ENCODE results near the gene TBCK.

The TBCK gene

DNA sequence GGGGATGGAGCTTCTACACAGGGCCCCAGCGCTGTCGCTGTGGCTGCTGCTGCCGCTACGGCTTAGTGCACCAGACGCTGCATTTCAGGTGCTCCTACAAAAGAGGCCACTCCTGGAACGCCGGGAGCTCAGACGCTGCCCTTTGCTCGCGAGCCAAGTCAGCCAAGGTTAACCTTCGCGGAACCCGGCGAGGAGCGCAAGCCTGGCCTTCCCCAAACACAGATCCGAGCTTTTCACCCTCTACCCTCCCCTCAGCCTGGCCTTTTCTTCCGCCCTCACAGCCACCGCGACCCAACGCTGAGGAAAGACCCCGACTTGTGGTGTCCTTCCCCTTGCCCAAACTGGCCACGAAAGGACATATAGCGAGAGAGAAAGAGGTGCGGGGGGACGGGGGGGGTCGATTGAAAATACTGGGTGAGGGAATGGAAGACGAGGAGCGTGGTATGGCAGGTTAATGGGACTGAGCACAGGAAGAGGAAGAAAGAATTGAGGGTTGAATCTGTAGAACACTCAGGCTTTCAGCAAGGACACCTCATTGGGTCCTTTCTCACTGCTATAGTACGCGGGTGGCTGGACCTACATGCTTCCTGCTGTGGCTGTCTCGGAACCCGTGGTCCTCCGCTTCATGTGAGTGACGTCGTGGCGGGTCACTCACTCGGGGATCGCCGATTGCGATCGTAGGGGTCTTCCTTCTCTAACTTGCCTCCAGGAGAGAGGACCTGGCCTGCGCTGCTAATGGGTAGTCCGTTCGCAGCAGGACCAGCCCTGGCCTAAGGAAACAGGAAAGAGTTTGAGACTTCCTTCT lies at the start of gene TBCK, which contains the start of gene AIMP1:
TBCK (minus strand) TSS at position 242 of the 805 bp plus-strand sequence. CDS start 7,249 bp downstream, outside the sequence.
AIMP1 (plus strand) TSS at position 583 of the 805 bp plus-strand sequence. CDS start 8,460 bp downstream, outside the sequence.
- Histone ChIP-seq H3K27me3 (replicated peaks; ENCODE audit: control insufficient read depth, insufficient read depth, low read length) (no peaks in the 10 kb centered on the region), H3K9ac (ENCODE audit: low read length) (peak within 1 kb of the TSS; percentile 99), H3K36me3 (ENCODE audit: control insufficient read depth, insufficient read depth, low read length, severe bottlenecking) (no peaks in the 10 kb centered on the region), H3K4me1 (ENCODE audit: control insufficient read depth, insufficient read depth, low read length) (peaks cover 60% of the 10 kb centered on the region), H3K9me3 (ENCODE audit: control insufficient read depth, low read length) (no peaks in the 10 kb centered on the region), H3K4me3 (ENCODE audit: low read length) (peak within 1 kb of the TSS; percentile 99)
- peak; percentile 95 for DNase-seq (ENCODE audit: low read depth)

DNA sequence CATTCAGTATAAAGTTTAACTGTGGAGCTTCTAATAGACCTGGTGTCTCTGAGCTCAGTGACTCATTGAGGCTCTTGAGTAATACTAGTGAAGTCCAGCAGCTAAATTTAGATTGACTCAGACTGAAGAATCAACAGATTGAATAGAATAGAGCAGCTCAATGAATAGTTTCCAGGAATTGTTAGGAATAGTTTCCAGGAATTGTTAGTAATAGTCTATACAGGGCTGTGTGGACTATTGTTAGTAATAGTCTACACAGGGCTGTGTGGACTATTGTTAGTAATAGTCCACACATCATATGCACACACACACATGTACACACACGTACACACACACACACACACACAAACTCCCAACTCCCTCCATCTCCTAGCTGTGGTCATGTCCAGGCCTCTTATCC lies 49.6 kb upstream of the TBCK start:
- no peaks in the 10 kb centered on the region for H3K27me3 ChIP-seq (replicated peaks; ENCODE audit: control insufficient read depth, insufficient read depth, low read length)
- H3K36me3 ChIP-seq (ENCODE audit: control insufficient read depth, insufficient read depth, low read length, severe bottlenecking), result no peaks in the 10 kb centered on the region
- H3K9ac ChIP-seq (ENCODE audit: low read length), result peak overlapping the region; percentile 1
- peak overlapping the region; percentile 6 for H3K4me3 ChIP-seq (ENCODE audit: low read length)
- H3K9me3 ChIP-seq (ENCODE audit: control insufficient read depth, low read length), result no peaks in the 10 kb centered on the region
- peak; percentile 90 for DNase-seq (ENCODE audit: low read depth)
- H3K4me1 ChIP-seq (ENCODE audit: control insufficient read depth, insufficient read depth, low read length), result peaks cover 24% of the 10 kb centered on the region

DNA sequence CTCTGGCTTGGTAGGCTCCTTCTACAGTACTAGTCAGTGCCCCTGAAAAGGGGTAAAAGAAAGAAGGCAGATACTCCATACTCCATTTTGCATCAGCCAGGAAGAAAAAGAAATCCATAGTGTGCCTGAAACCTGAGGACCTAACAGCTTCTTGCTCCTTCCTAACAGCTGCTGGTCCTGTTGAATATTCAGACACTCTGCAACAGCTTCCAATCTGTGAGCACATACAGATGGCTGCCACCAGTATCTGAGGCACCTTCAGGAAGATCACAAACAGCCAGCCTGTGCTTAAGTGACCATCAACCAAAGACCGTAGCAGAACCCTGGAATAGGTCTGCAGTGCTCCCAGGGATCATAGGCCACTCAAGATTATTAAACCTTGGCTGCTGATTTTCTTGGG lies 48.3 kb upstream of the TBCK start:
- Histone ChIP-seq H3K4me3 (ENCODE audit: low read length) (no peak overlapping the region), H3K9me3 (ENCODE audit: control insufficient read depth, low read length) (no peaks in the 10 kb centered on the region), H3K27me3 (replicated peaks; ENCODE audit: control insufficient read depth, insufficient read depth, low read length) (no peaks in the 10 kb centered on the region), H3K36me3 (ENCODE audit: control insufficient read depth, insufficient read depth, low read length, severe bottlenecking) (no peaks in the 10 kb centered on the region), H3K4me1 (ENCODE audit: control insufficient read depth, insufficient read depth, low read length) (peaks cover 17% of the 10 kb centered on the region), H3K9ac (ENCODE audit: low read length) (no peak overlapping the region)
- DNase-seq (ENCODE audit: low read depth), result no peak

DNA sequence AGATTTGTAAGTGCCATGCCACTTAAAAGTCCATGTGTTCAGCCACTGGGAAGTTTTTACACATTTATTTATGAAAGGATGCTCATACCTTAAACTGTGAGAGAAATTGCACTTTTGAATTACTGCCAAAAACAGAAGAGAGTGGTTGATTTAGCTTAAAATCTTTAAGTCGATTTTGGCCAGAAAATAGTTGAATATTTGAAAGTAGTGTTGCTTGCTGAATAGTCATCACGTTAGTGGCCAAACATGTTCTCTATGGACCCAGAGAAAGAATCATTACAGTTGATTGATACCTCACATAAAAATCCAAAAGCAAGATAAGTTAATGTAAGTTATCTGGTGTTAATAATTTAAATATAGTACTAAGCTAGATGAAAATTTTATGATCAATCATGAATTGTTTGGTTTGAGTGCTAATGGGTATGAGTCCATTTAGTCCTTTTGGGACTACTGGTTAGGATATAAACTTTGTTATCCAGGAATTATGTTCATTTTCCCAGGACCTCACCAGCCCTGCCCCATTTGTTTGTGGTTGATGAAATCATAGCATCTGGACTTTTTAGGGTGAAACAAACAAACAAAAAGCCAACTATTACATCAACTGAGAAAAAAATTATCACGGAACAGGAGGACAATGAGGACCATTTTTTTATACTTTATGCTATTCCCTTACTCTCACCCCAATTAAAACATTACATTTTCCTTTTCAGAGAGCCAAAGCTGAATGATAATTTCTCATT lies 46.2 kb upstream of the TBCK start:
- Histone ChIP-seq H3K9ac (ENCODE audit: low read length) (no peak overlapping the region), H3K27me3 (replicated peaks; ENCODE audit: control insufficient read depth, insufficient read depth, low read length) (no peaks in the 10 kb centered on the region), H3K4me1 (ENCODE audit: control insufficient read depth, insufficient read depth, low read length) (peaks cover 17% of the 10 kb centered on the region), H3K4me3 (ENCODE audit: low read length) (no peak overlapping the region), H3K36me3 (ENCODE audit: control insufficient read depth, insufficient read depth, low read length, severe bottlenecking) (no peaks in the 10 kb centered on the region), H3K9me3 (ENCODE audit: control insufficient read depth, low read length) (no peaks in the 10 kb centered on the region)
- DNase-seq (ENCODE audit: low read depth), result no peak

DNA sequence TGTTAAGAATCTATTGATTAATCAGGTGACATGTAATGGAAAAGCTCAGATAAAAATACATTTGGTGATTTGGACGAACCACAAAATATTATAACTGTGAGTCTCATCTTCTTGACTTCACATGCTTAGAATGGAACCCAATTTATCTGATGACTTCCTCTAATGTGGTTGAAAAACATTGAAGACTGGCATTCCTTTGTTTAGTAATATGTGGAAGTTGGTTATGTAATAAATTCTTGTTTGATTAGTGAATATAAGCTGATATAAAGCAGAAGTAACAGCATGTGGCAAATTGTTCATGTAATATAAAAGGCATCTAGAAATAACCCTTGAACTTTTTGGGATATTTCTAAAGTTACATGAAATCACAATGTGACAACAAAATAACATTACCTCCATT lies 42.9 kb upstream of the TBCK start:
- peak; percentile 10 for DNase-seq (ENCODE audit: low read depth)
- Histone ChIP-seq H3K9me3 (ENCODE audit: control insufficient read depth, low read length) (no peaks in the 10 kb centered on the region), H3K27me3 (replicated peaks; ENCODE audit: control insufficient read depth, insufficient read depth, low read length) (no peaks in the 10 kb centered on the region), H3K9ac (ENCODE audit: low read length) (no peak overlapping the region), H3K36me3 (ENCODE audit: control insufficient read depth, insufficient read depth, low read length, severe bottlenecking) (no peaks in the 10 kb centered on the region), H3K4me1 (ENCODE audit: control insufficient read depth, insufficient read depth, low read length) (no peaks in the 10 kb centered on the region), H3K4me3 (ENCODE audit: low read length) (no peak overlapping the region)

DNA sequence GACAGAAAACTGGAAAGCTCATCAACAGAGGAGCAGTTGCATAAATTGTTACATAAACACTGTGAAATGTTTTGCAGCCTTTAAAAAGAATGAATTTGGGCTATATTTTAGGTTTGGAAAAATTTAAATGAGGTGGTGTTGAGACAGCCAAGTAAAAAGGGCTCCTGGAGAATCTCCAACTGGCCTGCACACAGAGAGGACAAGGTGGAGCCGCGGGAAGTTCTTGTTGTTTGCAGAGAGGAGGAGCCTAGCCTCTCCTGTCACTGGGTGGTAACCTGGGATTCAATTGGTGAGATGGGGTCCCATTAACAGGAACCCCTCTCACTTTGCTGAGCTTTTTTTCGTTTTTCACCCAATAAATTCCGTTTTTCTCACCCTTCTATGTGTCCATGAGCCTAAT lies 39.2 kb upstream of the TBCK start:
- Histone ChIP-seq H3K4me3 (ENCODE audit: low read length) (peak overlapping the region; percentile 63), H3K36me3 (ENCODE audit: control insufficient read depth, insufficient read depth, low read length, severe bottlenecking) (peaks cover 9% of the 10 kb centered on the region), H3K9me3 (ENCODE audit: control insufficient read depth, low read length) (no peaks in the 10 kb centered on the region), H3K4me1 (ENCODE audit: control insufficient read depth, insufficient read depth, low read length) (peaks cover 8% of the 10 kb centered on the region), H3K9ac (ENCODE audit: low read length) (no peak overlapping the region), H3K27me3 (replicated peaks; ENCODE audit: control insufficient read depth, insufficient read depth, low read length) (no peaks in the 10 kb centered on the region)
- no peak for DNase-seq (ENCODE audit: low read depth)

DNA sequence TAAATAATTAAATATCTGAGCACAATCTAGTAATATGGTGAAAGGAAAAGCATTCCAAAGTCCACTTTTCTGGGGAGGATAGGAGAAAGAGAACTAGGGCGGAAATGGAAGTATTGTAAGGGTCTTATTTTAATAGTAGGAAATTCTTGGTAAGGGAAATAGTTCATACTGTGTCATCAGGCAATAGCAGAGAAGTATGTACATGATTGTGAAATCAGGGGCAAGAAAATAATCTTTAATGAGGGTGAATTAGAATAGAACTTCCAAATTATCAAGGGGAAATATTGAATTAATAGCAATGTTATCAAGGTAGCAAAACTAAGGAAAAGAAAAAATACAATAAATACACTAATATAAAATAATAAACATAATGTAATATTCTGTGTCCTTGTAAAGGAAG lies 37.8 kb upstream of the TBCK start:
- Histone ChIP-seq H3K4me1 (ENCODE audit: control insufficient read depth, insufficient read depth, low read length) (peaks cover 8% of the 10 kb centered on the region), H3K36me3 (ENCODE audit: control insufficient read depth, insufficient read depth, low read length, severe bottlenecking) (peaks cover 21% of the 10 kb centered on the region), H3K9me3 (ENCODE audit: control insufficient read depth, low read length) (no peaks in the 10 kb centered on the region), H3K4me3 (ENCODE audit: low read length) (no peak overlapping the region), H3K9ac (ENCODE audit: low read length) (no peak overlapping the region), H3K27me3 (replicated peaks; ENCODE audit: control insufficient read depth, insufficient read depth, low read length) (no peaks in the 10 kb centered on the region)
- no peak for DNase-seq (ENCODE audit: low read depth)

DNA sequence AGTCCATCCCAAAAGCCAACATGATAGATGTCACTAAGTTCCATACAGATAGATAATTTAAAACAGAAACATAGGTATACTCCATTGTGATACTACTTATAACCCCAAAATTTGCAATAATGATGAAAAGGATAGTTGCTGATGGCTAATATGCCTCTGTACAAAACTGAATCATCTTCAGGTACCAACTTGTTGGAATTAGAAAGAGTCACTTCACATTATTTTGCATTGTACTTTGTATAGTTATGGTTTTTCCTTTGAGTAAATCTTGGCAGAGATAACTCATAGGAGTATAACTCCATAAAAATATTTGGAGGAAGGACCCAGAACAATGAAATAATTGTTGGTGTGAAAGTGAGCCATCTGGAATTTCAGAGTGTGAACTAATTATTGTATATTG lies 35.0 kb upstream of the TBCK start:
- no peak overlapping the region for H3K4me3 ChIP-seq (ENCODE audit: low read length)
- no peak for DNase-seq (ENCODE audit: low read depth)
- no peak overlapping the region for H3K9ac ChIP-seq (ENCODE audit: low read length)

DNA sequence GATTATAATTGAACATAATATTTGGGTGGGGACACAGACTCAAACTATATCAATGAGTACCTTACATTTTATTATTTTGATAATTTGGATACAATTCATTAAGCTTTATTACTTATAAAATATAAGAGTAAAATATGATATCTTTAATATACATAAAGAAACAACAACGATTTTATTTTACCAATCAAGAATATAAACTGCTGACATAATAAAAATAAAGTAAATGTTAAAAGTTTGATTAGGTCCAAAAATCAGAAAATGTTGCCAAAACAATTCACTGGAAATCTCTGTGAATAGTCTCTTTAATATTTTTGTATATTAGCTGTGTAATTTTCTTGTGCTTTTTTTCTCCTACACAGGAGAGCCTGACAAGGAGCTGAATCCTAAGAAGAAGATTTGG lies 31.2 kb upstream of the TBCK start:
- no peaks in the 10 kb centered on the region for H3K9me3 ChIP-seq (ENCODE audit: control insufficient read depth, low read length)
- no peak overlapping the region for H3K9ac ChIP-seq (ENCODE audit: low read length)
- no peak for DNase-seq (ENCODE audit: low read depth)
- peaks cover 11% of the 10 kb centered on the region for H3K4me1 ChIP-seq (ENCODE audit: control insufficient read depth, insufficient read depth, low read length)
- no peak overlapping the region for H3K4me3 ChIP-seq (ENCODE audit: low read length)
- H3K36me3 ChIP-seq (ENCODE audit: control insufficient read depth, insufficient read depth, low read length, severe bottlenecking), result peaks cover 35% of the 10 kb centered on the region
- no peaks in the 10 kb centered on the region for H3K27me3 ChIP-seq (replicated peaks; ENCODE audit: control insufficient read depth, insufficient read depth, low read length)

More for the DNA sequence above, 35.0 kb upstream of the TBCK start:
- no peaks in the 10 kb centered on the region for H3K9me3 ChIP-seq (ENCODE audit: control insufficient read depth, low read length)
- H3K4me1 ChIP-seq (ENCODE audit: control insufficient read depth, insufficient read depth, low read length), result peaks cover 8% of the 10 kb centered on the region
- H3K36me3 ChIP-seq (ENCODE audit: control insufficient read depth, insufficient read depth, low read length, severe bottlenecking), result peaks cover 35% of the 10 kb centered on the region
- H3K27me3 ChIP-seq (replicated peaks; ENCODE audit: control insufficient read depth, insufficient read depth, low read length), result no peaks in the 10 kb centered on the region

DNA sequence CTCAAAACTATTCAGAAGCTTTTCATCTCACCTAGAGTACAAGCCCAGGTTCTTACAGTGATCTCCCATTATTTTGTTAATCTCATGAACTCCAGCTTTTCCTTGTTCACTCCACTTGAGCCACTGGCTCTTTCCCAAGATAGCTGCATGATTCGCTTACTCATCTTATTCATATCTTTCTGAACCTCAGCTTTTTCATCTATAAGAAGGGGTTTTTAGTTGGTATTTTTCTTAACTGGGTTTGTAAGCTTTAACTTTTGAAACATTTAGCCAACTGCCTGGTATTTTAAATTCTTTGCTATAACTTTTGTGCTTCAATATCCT lies 28.6 kb upstream of the TBCK start:
- Histone ChIP-seq H3K4me1 (ENCODE audit: control insufficient read depth, insufficient read depth, low read length) (peaks cover 13% of the 10 kb centered on the region), H3K27me3 (replicated peaks; ENCODE audit: control insufficient read depth, insufficient read depth, low read length) (no peaks in the 10 kb centered on the region), H3K9ac (ENCODE audit: low read length) (no peak overlapping the region), H3K36me3 (ENCODE audit: control insufficient read depth, insufficient read depth, low read length, severe bottlenecking) (peaks cover 33% of the 10 kb centered on the region), H3K9me3 (ENCODE audit: control insufficient read depth, low read length) (no peaks in the 10 kb centered on the region), H3K4me3 (ENCODE audit: low read length) (no peak overlapping the region)
- peak; percentile 47 for DNase-seq (ENCODE audit: low read depth)

DNA sequence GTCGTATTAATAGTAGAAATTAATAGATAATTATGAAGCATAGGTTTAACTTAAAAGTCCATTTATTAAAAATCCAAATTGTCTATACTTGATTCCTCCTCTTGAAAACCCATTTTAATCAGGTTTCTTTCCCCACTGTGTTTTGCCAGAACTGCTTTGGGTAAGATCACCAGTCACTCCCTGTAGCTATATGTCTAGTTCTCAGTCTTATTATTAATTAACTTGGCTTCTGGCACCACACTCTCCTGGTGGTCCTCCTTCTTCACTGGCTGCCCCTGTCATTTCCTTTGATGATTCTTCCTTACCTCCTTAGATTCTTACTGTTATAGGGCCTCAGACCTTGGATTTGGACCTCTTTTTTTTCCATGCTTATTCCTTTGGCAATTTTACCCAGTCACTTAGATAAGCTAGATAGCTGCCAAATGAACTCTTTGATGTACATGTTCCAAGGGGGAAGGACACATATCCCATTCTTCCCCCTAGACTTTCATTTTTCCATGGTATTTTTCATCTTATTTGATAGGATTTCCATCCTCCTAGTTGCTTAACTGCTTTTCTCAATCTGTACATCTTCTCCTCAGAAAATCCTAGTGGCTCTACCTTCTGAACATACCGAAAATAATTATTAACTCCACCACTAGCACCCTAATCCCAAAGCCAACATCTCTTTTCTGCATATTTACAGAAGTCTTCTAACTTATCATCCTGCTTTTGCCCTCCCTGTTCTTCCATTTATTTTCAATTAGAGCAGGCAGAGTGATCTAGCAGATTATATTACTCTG lies 28.0 kb upstream of the TBCK start:
- peaks cover 31% of the 10 kb centered on the region for H3K36me3 ChIP-seq (ENCODE audit: control insufficient read depth, insufficient read depth, low read length, severe bottlenecking)
- H3K4me3 ChIP-seq (ENCODE audit: low read length), result no peak overlapping the region
- no peak overlapping the region for H3K9ac ChIP-seq (ENCODE audit: low read length)
- no peaks in the 10 kb centered on the region for H3K9me3 ChIP-seq (ENCODE audit: control insufficient read depth, low read length)
- DNase-seq (ENCODE audit: low read depth), result no peak
- peaks cover 13% of the 10 kb centered on the region for H3K4me1 ChIP-seq (ENCODE audit: control insufficient read depth, insufficient read depth, low read length)
- no peaks in the 10 kb centered on the region for H3K27me3 ChIP-seq (replicated peaks; ENCODE audit: control insufficient read depth, insufficient read depth, low read length)
